NT2/D1 (cell line): Measurements from ENCODE around the gene EPHA1.

Source experiments
- SUZ12 ChIP-seq: IDR thresholded peaks from 2 replicates; pipeline ENCODE4 v1.6.1; 2011; ENCODE audit not compliant: insufficient read length, insufficient read depth; ENCODE audit errors: extremely low read depth
- YY1 ChIP-seq: IDR thresholded peaks from 2 replicates; pipeline ENCODE4 v1.6.1; 2011; ENCODE audit not compliant: insufficient read length, insufficient read depth
- ZNF274 ChIP-seq: IDR thresholded peaks from 2 replicates; pipeline ENCODE4 v1.6.1; 2011; ENCODE audit warnings: mild to moderate bottlenecking, low read depth, low read length

DNA sequence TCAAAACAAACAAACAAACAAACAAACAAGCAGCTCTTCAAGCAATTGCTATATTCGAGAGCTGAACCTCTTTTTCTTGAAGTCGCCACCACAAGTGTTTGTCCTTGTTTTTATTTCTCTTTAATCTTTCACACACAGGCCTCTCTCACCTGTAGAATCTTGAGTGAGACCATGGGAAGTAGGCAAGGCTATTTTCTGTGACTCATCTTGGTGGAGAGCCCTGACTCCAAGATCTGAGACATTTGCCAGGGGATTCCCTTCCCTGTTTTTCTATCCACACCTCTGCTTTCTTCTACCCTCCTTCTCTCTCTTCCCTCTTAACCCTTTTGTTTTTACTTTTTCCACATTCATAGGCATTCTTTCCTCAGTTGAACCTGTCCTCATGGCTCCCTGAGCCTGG lies 26.6 kb upstream of the EPHA1 start:
- TF ChIP-seq ZNF274 (no peak), YY1 (no peak), SUZ12 (no peak)
